ENCODE results near the gene NFXL1. TPM values are rescaled to one million over a fixed set of nuclear protein-coding genes. Genes with fewer than 3 reads are reported as not detected.

Gene NFXL1
- total RNA-seq, 1 donor from 2014 or later, result 13.0 TPM

GRCh38 chr4:47852136-47852535, 62.2 kb downstream of the NFXL1 start:
- no peak for TF ChIP-seq CTCF (IDR thresholded peaks at IDR 0.05; ENCODE audit: insufficient read depth, low read depth, low read length)
- Histone ChIP-seq H3K27me3 (ENCODE audit: insufficient read depth, low read length) (no peaks in the 10 kb centered on the region), H2AFZ (ENCODE audit: low read depth, low read length) (no peak overlapping the region), H3K9me3 (ENCODE audit: insufficient read depth, low read depth, low read length) (no peaks in the 10 kb centered on the region), H3K9ac (ENCODE audit: low read length) (no peak overlapping the region), H3K4me1 (ENCODE audit: insufficient read depth, low read length) (peaks cover 6% of the 10 kb centered on the region), H4K20me1 (ENCODE audit: insufficient read depth, low read length) (no peaks in the 10 kb centered on the region), H3K79me2 (ENCODE audit: insufficient read depth, low read length) (no peaks in the 10 kb centered on the region), H3K4me2 (ENCODE audit: low read length) (peak overlapping the region; percentile 52), H3K27ac (ENCODE audit: low read depth, low read length) (no peak overlapping the region), H3K4me3 (ENCODE audit: insufficient read depth, low read depth, low read length) (no peak overlapping the region), H3K36me3 (ENCODE audit: insufficient read depth, low read length) (peaks cover 12% of the 10 kb centered on the region)
- peaks cover 9% of the 10 kb centered on the region for H3K4me1 Mint-ChIP-seq (ENCODE audit: low read depth, unreplicated experiment)
- peaks cover 3% of the 10 kb centered on the region for H3K36me3 Mint-ChIP-seq (ENCODE audit: low read depth, unreplicated experiment)
- peak; percentile 26 for FAIRE-seq
- H3K27ac Mint-ChIP-seq (ENCODE audit: unreplicated experiment), result no peak overlapping the region
- no peak overlapping the region for H3K4me3 Mint-ChIP-seq (ENCODE audit: unreplicated experiment)
- peak; percentile 89 for DNase-seq (ENCODE audit: low read depth)
- no peaks in the 10 kb centered on the region for H3K9me3 Mint-ChIP-seq (ENCODE audit: unreplicated experiment)
- H3K27me3 Mint-ChIP-seq (ENCODE audit: low read depth, unreplicated experiment), result no peaks in the 10 kb centered on the region

- no peaks in the 10 kb centered on the region for H4K20me1 ChIP-seq (ENCODE audit: insufficient read depth, low read length)
- no peaks in the 10 kb centered on the region for H3K27me3 ChIP-seq (ENCODE audit: insufficient read depth, low read length)
- TF ChIP-seq CTCF (IDR thresholded peaks at IDR 0.05; ENCODE audit: insufficient read depth, low read depth, low read length), result no peak
- TF ChIP-seq EZH2 (IDR thresholded peaks at IDR 0.05; ENCODE audit: insufficient read depth, low read length), result no peak
- no peaks in the 10 kb centered on the region for H3K79me2 ChIP-seq (ENCODE audit: insufficient read depth, low read length)
- no peak for FAIRE-seq
- H3K4me3 ChIP-seq (ENCODE audit: insufficient read depth, low read depth, low read length), result no peak overlapping the region
- peaks cover 6% of the 10 kb centered on the region for H3K4me1 ChIP-seq (ENCODE audit: insufficient read depth, low read length)
- no peak overlapping the region for H3K27ac Mint-ChIP-seq (ENCODE audit: unreplicated experiment)
- no peaks in the 10 kb centered on the region for H3K27me3 Mint-ChIP-seq (ENCODE audit: low read depth, unreplicated experiment)
- no peak overlapping the region for H3K4me2 ChIP-seq (ENCODE audit: low read length)
- peaks cover 7% of the 10 kb centered on the region for H3K36me3 Mint-ChIP-seq (ENCODE audit: low read depth, unreplicated experiment)
- H3K4me3 Mint-ChIP-seq (ENCODE audit: unreplicated experiment), result no peak overlapping the region
- H3K9me3 ChIP-seq (ENCODE audit: insufficient read depth, low read depth, low read length), result no peaks in the 10 kb centered on the region
- no peak overlapping the region for H2AFZ ChIP-seq (ENCODE audit: low read depth, low read length)
- no peak overlapping the region for H3K9ac ChIP-seq (ENCODE audit: low read length)
- H3K4me1 Mint-ChIP-seq (ENCODE audit: low read depth, unreplicated experiment), result peaks cover 9% of the 10 kb centered on the region
- no peak for DNase-seq (ENCODE audit: low read depth)
- H3K9me3 Mint-ChIP-seq (ENCODE audit: unreplicated experiment), result peaks cover 2% of the 10 kb centered on the region
- peaks cover 12% of the 10 kb centered on the region for H3K36me3 ChIP-seq (ENCODE audit: insufficient read depth, low read length)
- no peak overlapping the region for H3K27ac ChIP-seq (ENCODE audit: low read depth, low read length)
Measured at GRCh38 chr4:47849466-47849865, 64.9 kb downstream of the NFXL1 start.

- Histone ChIP-seq H3K4me2 (ENCODE audit: low read length) (no peak overlapping the region), H3K9me3 (ENCODE audit: insufficient read depth, low read depth, low read length) (no peaks in the 10 kb centered on the region), H3K27ac (ENCODE audit: low read depth, low read length) (no peak overlapping the region), H4K20me1 (ENCODE audit: insufficient read depth, low read length) (no peaks in the 10 kb centered on the region), H3K9ac (ENCODE audit: low read length) (no peak overlapping the region), H3K4me3 (ENCODE audit: insufficient read depth, low read depth, low read length) (no peak overlapping the region), H3K79me2 (ENCODE audit: insufficient read depth, low read length) (no peaks in the 10 kb centered on the region), H2AFZ (ENCODE audit: low read depth, low read length) (no peak overlapping the region), H3K27me3 (ENCODE audit: insufficient read depth, low read length) (no peaks in the 10 kb centered on the region), H3K4me1 (ENCODE audit: insufficient read depth, low read length) (peaks cover 6% of the 10 kb centered on the region), H3K36me3 (ENCODE audit: insufficient read depth, low read length) (peaks cover 4% of the 10 kb centered on the region)
- peaks cover 2% of the 10 kb centered on the region for H3K9me3 Mint-ChIP-seq (ENCODE audit: unreplicated experiment)
- DNase-seq (ENCODE audit: low read depth), result no peak
- TF ChIP-seq EZH2 (IDR thresholded peaks at IDR 0.05; ENCODE audit: insufficient read depth, low read length), result no peak
- TF ChIP-seq CTCF (IDR thresholded peaks at IDR 0.05; ENCODE audit: insufficient read depth, low read depth, low read length), result no peak
- peaks cover 7% of the 10 kb centered on the region for H3K36me3 Mint-ChIP-seq (ENCODE audit: low read depth, unreplicated experiment)
- H3K27ac Mint-ChIP-seq (ENCODE audit: unreplicated experiment), result no peak overlapping the region
- no peaks in the 10 kb centered on the region for H3K27me3 Mint-ChIP-seq (ENCODE audit: low read depth, unreplicated experiment)
- no peak for FAIRE-seq
- peaks cover 9% of the 10 kb centered on the region for H3K4me1 Mint-ChIP-seq (ENCODE audit: low read depth, unreplicated experiment)
- no peak overlapping the region for H3K4me3 Mint-ChIP-seq (ENCODE audit: unreplicated experiment)
Measured at GRCh38 chr4:47848041-47848440, 66.3 kb downstream of the NFXL1 start.
